Measurements from ENCODE around the gene LRP1.

LRP1 gene

DNA sequence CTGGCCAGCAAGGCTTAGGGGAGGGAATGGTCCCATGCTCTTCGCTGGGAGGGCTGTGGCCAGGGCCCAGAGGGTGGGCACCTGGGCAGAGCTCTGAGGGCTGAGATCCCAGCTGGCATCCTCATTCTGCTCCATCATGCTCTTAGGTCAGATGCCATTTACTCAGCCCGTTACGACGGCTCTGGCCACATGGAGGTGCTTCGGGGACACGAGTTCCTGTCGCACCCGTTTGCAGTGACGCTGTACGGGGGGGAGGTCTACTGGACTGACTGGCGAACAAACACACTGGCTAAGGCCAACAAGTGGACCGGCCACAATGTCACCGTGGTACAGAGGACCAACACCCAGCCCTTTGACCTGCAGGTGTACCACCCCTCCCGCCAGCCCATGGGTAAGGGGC, 49.9 kb downstream of the LRP1 start:
- DNase-seq: no peak

DNA sequence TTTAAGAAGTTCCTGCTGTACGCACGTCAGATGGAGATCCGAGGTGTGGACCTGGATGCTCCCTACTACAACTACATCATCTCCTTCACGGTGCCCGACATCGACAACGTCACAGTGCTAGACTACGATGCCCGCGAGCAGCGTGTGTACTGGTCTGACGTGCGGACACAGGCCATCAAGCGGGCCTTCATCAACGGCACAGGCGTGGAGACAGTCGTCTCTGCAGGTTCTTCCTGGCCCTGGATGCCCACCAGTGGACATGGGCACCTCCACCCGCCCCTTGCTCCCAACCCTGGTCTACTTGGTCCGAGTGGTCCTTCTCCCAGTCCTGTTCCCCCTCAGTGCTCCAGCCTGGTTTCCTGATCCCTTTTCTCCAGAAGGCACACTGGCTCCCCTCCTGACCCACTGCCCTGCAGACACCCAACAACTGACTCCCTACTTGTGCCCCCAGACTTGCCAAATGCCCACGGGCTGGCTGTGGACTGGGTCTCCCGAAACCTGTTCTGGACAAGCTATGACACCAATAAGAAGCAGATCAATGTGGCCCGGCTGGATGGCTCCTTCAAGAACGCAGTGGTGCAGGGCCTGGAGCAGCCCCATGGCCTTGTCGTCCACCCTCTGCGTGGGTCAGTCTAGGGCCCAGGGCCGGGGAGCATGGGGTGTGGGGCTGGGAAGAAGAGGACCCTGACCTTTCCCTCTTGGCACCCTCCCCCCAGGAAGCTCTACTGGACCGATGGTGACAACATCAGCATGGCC, 51.2 kb downstream of the LRP1 start:
- no peak for DNase-seq

DNA sequence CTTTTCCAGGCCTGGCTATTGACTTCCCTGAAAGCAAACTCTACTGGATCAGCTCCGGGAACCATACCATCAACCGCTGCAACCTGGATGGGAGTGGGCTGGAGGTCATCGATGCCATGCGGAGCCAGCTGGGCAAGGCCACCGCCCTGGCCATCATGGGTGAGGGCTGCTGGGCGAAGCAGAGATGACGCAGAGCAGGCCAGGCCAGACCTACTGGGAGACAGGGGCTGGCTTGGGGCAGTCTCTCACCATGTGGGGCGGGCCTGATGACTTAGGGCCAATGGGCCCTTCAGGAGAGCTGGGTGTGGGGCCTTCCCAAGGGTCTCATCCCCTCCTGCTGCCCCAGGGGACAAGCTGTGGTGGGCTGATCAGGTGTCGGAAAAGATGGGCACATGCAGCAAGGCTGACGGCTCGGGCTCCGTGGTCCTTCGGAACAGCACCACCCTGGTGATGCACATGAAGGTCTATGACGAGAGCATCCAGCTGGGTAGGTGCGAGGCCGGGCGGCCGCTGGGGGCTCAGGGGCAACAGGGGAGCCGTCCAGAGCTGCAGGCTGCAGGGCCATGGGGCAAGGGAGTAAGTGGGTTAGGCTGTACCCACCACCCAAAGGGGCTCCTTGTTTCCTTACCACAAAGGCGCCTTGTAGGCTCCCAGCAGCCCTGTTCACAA, 52.2 kb downstream of the LRP1 start:
- DNase-seq: no peak

DNA sequence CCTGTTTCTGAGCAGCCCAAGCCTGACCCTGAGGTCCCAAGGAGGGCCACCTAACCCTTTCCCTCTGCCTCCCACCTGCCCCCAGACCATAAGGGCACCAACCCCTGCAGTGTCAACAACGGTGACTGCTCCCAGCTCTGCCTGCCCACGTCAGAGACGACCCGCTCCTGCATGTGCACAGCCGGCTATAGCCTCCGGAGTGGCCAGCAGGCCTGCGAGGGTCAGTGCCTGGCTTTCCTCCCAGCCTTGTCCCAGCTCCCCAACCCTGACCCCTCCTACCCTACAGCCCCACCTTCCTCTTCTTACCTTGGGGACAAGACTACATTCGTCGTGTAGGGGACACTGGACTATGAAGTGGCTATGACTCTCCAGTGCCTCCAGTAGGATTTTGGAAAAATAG, 52.8 kb downstream of the LRP1 start:
- DNase-seq: no peak

DNA sequence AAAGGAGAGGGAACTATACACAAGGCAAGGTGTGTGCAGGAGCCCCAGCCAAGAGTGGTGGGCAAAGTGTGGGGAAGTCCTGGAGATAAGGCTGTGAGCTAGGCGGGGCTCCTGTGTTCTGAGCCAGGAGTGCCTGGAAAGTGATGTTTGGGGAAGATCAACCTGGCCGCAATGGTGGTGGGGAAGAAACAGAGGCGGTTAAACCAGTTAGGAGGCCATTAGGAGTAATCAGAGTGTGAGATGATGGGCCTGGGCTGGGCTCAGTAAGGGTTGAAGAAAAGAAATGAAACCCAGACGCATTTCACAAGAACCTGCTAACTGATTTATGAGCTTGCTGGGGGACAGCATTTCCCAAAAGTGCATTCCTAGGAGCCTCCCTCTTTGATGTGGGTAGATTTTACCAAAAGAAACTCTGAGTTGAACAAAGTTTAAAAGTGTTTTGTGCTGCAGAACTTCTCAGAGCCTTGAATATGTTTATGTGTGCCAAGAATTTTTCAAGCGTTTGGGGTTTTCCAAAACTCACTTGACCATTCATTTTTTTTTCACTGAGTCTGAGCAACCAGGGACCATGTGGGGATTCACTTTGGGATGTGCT, 53.4 kb downstream of the LRP1 start:
- no peak for DNase-seq

DNA sequence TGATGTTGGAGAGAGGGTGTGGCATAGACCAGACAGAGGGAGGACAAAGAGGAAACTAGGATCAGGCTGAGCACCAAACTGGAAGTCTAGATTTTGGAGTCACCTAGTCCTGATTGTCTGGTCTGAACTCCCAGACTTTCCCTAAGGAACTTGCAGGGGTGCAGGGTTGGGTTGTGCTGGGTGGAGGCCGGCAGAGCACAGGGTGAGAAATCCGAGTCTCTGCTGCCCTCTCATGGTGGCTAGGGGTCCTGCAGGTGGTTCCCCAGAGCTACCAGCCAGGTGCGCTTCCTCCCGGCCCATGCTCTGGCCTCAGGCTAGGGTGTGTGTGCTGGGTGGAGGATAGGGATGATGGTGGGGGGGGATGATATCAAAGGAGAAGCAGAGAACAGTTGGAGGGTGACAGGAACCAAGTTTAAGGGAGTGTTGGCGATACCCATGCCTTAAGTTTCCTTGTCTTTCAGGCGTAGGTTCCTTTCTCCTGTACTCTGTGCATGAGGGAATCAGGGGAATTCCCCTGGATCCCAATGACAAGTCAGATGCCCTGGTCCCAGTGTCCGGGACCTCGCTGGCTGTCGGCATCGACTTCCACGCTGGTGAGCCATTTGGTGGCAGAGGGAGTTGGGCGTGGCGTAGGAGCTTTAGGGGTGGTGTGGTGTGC, 54.8 kb downstream of the LRP1 start:
- peak; percentile 83 for DNase-seq

DNA sequence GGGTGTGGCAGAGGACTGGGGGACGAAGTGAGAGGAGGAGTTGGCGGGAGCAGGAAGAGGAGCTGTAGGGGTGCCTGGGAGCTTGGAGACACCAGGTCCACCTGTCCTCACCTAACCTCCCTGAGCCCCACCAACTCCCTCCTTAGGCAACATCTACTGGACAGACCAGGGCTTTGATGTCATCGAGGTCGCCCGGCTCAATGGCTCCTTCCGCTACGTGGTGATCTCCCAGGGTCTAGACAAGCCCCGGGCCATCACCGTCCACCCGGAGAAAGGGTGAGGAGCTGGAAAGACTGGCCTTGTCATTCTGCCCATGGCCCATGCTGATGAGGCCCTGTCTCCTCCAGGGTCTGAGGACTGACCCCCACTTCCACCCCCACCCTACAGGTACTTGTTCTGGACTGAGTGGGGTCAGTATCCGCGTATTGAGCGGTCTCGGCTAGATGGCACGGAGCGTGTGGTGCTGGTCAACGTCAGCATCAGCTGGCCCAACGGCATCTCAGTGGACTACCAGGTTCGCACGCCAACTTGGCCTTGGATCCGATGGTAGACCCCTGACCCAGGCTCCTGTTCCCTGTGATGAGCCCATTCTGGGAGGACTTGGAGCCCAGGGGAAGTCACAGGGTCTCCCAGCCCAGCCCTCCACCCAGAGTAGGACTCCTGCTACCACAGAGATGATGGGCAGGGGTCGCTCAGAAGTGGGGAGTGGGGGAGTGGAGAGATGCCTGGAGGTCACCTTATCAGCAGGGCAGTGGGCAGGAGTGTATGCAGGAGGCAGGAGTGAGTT, 55.8 kb downstream of the LRP1 start:
- no peak for DNase-seq

DNA sequence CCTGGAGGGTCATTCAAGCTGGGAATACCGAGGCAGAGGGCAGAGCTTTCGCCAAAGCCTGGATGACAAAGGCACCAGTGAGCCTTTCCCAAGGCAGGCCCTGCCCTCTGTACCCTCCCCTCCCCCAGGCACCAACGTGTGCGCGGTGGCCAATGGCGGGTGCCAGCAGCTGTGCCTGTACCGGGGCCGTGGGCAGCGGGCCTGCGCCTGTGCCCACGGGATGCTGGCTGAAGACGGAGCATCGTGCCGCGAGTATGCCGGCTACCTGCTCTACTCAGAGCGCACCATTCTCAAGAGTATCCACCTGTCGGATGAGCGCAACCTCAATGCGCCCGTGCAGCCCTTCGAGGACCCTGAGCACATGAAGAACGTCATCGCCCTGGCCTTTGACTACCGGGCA, 57.1 kb downstream of the LRP1 start:
- no peak for DNase-seq

DNA sequence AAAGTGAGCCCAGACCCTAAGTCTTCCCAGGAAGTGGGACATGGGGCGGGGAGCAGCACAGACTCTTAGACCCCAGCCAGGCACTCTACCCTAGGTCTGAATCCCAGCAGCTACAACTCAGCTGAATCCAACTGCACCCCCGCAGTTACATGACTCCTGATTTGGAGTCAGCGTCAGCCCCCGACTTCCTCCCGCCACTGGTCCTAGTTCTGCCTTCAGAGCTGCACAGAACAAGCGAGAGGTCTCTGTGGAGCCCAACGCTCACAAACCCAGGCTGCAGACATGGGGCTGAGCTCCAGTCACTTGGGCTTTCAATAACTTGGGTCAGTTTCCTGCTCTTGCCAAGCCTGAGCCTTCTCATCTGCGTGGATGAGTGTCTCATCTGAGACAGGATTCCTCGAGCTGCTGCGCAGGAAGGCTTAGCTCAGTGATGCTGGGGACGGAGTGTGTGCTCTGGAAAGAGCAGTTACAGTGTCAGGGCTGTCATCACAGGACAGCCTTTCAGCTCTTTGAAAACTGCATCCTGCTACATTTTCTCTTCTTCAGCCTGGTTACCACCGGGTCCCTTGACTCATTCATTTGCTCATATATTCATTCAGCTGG, 57.7 kb downstream of the LRP1 start:
- DNase-seq: no peak

DNA sequence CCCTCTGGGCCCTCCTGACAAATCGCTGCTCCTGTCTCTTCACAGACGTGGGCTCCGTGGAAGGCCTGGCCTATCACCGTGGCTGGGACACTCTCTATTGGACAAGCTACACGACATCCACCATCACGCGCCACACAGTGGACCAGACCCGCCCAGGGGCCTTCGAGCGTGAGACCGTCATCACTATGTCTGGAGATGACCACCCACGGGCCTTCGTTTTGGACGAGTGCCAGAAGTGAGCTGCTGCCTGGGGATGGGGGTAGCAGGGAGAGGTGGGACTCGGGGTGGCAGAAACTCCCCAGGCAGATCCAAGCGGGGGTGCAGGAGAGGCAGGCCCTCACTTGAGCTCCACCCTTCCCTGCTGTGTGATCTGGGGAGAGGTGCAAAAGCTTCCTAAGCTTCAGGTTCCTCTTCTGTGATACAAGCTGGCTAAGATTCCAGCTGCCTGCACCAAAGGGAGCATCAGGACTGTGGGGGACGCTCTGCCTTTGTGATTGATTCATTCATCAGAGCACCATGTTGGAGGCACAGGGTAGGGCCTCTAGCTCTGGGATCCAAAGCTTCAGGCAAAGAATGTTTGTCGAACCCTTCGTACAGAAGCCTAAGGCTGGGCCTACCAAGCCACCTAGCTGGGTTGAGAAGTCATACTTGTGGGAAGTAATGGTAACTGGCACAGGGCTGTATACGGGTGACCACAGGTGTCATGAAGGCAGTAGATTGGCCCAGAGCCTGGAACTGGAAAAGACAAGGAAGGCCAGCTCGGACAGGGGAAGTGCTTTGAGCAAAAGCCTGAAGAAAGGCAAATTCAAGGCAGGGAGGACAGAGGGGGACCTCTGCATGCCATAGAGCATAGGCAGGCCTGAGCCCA, 59.2 kb downstream of the LRP1 start:
- no peak for DNase-seq

DNA sequence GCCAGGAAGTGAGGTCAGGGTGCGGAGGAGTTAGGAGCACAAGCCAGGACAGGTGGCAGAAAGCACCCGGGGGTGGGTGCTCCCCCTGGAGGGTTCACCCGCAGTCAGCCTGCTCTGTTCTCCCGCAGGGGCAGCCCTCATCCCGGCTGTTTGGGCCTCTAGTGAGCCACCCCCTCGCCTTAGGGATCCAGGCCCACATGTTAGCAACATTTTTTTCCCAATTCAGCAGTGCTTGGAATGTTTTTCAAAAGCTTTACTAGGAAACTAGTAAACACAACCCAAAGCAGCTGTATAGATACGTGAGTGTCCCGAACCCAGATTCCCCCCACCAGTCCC, 59.8 kb downstream of the LRP1 start:
- DNase-seq: no peak

DNA sequence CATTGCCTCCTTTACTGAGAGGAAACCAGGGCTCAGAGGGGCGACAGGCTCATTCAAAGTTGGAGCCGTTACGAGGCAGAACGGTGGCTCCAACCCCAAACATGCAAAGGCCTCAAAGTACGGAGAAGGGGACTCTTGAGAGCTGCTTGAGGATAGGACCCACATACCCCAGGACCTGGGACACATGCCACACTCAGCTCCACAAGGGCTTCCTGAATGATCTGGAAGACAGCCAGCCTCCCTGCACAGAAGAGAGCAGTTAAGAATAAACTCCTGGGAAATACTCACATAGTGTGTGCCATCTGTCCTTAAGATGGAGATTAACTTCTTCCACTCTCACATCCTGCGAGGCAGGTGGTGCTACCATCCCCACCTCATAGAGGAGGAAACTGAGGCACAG, 61.8 kb downstream of the LRP1 start:
- no peak for DNase-seq

DNA sequence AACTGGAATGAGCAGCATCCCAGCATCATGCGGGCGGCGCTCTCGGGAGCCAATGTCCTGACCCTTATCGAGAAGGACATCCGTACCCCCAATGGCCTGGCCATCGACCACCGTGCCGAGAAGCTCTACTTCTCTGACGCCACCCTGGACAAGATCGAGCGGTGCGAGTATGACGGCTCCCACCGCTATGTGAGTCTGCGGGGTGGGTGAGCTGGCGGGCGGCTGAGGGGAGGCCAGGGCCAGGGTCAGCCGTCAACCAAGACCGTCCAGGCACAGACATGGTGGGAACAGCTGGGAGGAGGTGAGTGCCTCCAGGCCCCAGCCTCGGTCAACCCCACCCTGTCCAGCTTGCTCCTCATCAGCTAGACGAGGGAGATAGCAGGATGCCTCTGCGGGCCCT, 62.5 kb downstream of the LRP1 start:
- no peak for DNase-seq

DNA sequence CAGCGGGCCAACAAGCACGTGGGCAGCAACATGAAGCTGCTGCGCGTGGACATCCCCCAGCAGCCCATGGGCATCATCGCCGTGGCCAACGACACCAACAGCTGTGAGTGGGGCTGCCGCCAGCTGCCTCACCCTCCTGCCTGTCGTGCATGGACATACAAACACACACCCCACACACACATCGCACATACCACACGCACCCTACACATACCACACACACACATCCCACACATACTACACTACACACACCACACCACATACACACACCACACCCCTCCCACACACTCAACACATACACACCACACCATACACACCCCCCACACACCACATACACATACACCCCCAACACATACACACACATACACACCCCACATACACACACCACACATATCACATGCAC, 63.1 kb downstream of the LRP1 start:
- no peak for DNase-seq

DNA sequence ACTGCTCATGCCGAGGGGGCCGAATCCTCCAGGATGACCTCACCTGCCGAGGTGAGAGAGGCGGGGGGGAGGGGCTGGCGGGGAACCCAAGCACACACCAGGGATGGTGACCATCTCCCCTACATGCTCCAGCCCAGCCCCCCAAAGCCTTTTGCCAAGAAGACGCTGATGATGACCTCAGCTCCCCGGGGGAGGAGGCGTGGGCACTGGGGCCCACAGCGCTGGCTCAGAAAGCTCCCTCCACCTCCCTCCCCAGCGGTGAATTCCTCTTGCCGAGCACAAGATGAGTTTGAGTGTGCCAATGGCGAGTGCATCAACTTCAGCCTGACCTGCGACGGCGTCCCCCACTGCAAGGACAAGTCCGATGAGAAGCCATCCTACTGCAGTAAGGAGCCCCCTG, 64.6 kb downstream of the LRP1 start:
- no peak for DNase-seq

DNA sequence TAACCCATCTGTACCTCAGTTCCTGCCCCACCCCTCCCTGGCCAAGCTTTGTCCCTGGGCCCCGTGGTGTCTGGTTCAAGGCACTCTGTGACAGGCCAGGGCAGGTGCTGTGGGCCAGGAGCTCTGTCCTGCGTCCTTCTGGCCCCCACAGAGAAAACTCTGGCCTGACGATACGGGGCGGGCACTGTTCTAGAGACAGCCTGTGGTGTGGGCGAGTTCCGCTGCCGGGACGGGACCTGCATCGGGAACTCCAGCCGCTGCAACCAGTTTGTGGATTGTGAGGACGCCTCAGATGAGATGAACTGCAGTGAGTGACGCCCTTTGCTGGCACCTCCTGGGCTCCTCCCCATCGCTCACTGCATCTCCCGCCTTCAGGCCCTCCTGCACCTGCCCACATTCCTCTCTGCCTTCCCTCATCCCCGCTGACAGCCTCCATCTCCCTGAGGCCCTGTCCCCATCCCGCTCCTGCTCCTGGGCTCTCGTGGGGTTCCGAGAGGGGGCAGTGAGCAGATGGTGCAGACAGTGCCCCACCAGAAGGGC, 65.5 kb downstream of the LRP1 start:
- DNase-seq: no peak

DNA sequence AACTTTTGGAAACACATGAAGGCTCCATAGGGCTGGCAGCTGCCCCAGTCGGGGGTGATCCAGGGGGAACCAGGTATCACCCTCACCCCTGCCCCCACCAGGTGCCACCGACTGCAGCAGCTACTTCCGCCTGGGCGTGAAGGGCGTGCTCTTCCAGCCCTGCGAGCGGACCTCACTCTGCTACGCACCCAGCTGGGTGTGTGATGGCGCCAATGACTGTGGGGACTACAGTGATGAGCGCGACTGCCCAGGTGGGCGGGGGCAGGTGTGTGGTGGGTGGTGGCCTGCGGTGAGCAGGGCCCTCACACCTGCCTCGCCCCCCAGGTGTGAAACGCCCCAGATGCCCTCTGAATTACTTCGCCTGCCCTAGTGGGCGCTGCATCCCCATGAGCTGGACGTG, 66.0 kb downstream of the LRP1 start:
- no peak for DNase-seq

DNA sequence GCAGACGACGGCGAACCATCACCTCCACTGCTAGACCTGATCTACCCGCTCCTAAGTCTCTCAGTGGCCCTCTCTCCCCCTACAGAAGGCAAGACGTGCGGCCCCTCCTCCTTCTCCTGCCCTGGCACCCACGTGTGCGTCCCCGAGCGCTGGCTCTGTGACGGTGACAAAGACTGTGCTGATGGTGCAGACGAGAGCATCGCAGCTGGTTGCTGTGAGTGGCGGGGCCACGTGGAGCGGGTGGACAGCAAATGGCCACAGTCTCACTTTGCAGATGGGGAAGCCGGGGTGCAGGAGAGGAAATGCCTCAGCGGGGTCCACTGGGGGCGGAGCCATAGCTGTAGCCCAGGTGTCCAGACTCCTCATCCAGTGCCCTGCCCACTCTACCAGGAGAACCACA, 66.9 kb downstream of the LRP1 start:
- DNase-seq: no peak

DNA sequence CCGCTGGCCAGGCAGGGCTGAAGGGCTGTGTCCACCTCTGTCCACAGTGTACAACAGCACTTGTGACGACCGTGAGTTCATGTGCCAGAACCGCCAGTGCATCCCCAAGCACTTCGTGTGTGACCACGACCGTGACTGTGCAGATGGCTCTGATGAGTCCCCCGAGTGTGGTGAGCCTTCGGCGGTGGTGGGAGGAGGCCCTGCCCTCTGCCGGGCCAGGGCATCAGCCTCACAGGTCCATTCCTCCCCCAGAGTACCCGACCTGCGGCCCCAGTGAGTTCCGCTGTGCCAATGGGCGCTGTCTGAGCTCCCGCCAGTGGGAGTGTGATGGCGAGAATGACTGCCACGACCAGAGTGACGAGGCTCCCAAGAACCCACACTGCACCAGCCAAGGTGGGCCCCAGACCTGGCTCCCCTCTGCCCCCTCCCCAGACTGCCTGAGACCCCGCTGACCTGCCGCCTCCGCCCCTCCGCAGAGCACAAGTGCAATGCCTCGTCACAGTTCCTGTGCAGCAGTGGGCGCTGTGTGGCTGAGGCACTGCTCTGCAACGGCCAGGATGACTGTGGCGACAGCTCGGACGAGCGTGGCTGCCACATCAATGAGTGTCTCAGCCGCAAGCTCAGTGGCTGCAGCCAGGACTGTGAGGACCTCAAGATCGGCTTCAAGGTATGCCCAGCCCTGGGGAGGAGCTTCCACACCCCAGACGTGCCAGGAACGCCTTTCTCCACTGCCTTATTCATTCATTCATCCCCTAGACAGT, 67.5 kb downstream of the LRP1 start:
- DNase-seq: no peak

DNA sequence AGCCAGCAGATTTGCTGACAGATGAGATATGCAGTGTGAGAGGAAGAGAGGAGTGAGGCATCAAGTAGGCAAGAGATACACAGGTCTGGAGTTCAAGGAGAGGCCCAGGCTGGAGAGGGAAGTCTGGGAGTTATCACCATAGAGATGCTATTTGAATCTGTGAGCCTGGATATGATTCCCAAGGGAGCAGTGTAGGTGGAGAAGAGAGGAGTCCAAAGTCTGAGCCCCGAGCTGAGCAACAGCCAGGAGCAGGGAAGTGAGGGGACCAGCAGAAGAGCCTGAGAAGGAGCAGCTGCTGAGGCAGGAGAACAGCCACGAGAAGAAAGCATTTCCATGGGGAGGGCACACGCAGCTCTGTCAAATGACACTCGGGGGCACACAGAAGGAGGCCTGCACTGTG, 68.2 kb downstream of the LRP1 start:
- no peak for DNase-seq

DNA sequence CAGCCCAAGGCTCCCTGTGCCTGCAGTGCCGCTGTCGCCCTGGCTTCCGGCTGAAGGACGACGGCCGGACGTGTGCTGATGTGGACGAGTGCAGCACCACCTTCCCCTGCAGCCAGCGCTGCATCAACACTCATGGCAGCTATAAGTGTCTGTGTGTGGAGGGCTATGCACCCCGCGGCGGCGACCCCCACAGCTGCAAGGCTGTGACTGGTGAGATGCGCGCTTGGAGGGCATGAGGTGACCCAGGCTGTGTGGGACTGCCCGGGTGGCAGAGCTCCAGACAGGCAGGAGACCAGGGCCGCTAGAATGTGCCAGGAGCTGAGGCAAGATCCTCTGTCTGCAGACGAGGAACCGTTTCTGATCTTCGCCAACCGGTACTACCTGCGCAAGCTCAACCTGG, 68.7 kb downstream of the LRP1 start:
- no peak for DNase-seq

Measured in activated CD8-positive, alpha-beta memory T cell treated with anti-CD3 and anti-CD28 coated beads, Interleukin-2, amount 50 U/mL, for 4 hours (primary cell).